ENCODE data around the gene ZNF385D. TPM values are rescaled to one million over a fixed set of nuclear protein-coding genes. Genes with fewer than 3 reads are reported as not detected.

Gene ZNF385D
- total and polyA plus RNA-seq, 4 donors = 0.08 to 0.50 (median 0.09) TPM

- Histone ChIP-seq H3K4me1 (ENCODE audit: control insufficient read depth in 4 of 4, insufficient read depth in 4 of 4, low read length in 3 of 4) (peaks cover 0 to 5% (median 2%) of the 10 kb centered on the region in 4 donors), H3K27ac (ENCODE audit: low read depth in 1 of 2, low read length in 2 of 2) (no peak overlapping the region), H3K27me3 (ENCODE audit: control insufficient read depth in 4 of 4, insufficient read depth in 4 of 4, low read length in 3 of 4) (no peaks in the 10 kb centered on the region), H3K36me3 (ENCODE audit: control insufficient read depth in 4 of 4, insufficient read depth in 3 of 4, low read depth in 1 of 4, low read length in 3 of 4) (no peaks in the 10 kb centered on the region), H3K9me3 (ENCODE audit: control insufficient read depth in 4 of 4, low read length in 3 of 4) (no peaks in the 10 kb centered on the region), H3K4me3 (ENCODE audit: low read depth in 1 of 3, low read length in 3 of 3) (no peak overlapping the region), H3K9ac (ENCODE audit: low read depth in 1 of 2, low read length in 2 of 2) (no peak overlapping the region)
- 70% methylated on average over 8 of the region's 8 CpGs for WGBS
- TF ChIP-seq JUND (IDR thresholded peaks at IDR 0.05) = no peak
- TF ChIP-seq RXRA (IDR thresholded peaks at IDR 0.05) = no peak
- TF ChIP-seq CTCF (IDR thresholded peaks at IDR 0.05; ENCODE audit: low read depth, low read length, missing input control) = no peak
- TF ChIP-seq HNF4G (IDR thresholded peaks at IDR 0.05) = no peak
- TF ChIP-seq SP1 (IDR thresholded peaks at IDR 0.05) = no peak
- no peak for TF ChIP-seq NR2F2 (IDR thresholded peaks at IDR 0.05)
- TF ChIP-seq FOXA1 (IDR thresholded peaks at IDR 0.05) = no peak
- no peak for TF ChIP-seq YY1 (IDR thresholded peaks at IDR 0.05)
- DNase-seq (ENCODE audit: low spot score) = no peak
Measured at GRCh38 chr3:21620511-21621155, 130.4 kb downstream of the ZNF385D start.

- H3K9ac ChIP-seq (ENCODE audit: low read depth in 1 of 2, low read length in 2 of 2) = no peak overlapping the region
- no peak overlapping the region for H3K4me3 ChIP-seq (ENCODE audit: low read depth in 1 of 3, low read length in 3 of 3)
- no peaks in the 10 kb centered on the region for H3K27me3 ChIP-seq (ENCODE audit: control insufficient read depth in 4 of 4, insufficient read depth in 4 of 4, low read length in 3 of 4)
- WGBS = 67% methylated on average over 2 of the region's 2 CpGs
- no peaks in the 10 kb centered on the region for H3K36me3 ChIP-seq (ENCODE audit: control insufficient read depth in 4 of 4, insufficient read depth in 3 of 4, low read depth in 1 of 4, low read length in 3 of 4)
- TF ChIP-seq YY1 (IDR thresholded peaks at IDR 0.05) (no peak), HNF4G (IDR thresholded peaks at IDR 0.05) (no peak), CTCF (IDR thresholded peaks at IDR 0.05; ENCODE audit: low read depth, low read length, missing input control) (no peak)
- TF ChIP-seq, protein P1, sequence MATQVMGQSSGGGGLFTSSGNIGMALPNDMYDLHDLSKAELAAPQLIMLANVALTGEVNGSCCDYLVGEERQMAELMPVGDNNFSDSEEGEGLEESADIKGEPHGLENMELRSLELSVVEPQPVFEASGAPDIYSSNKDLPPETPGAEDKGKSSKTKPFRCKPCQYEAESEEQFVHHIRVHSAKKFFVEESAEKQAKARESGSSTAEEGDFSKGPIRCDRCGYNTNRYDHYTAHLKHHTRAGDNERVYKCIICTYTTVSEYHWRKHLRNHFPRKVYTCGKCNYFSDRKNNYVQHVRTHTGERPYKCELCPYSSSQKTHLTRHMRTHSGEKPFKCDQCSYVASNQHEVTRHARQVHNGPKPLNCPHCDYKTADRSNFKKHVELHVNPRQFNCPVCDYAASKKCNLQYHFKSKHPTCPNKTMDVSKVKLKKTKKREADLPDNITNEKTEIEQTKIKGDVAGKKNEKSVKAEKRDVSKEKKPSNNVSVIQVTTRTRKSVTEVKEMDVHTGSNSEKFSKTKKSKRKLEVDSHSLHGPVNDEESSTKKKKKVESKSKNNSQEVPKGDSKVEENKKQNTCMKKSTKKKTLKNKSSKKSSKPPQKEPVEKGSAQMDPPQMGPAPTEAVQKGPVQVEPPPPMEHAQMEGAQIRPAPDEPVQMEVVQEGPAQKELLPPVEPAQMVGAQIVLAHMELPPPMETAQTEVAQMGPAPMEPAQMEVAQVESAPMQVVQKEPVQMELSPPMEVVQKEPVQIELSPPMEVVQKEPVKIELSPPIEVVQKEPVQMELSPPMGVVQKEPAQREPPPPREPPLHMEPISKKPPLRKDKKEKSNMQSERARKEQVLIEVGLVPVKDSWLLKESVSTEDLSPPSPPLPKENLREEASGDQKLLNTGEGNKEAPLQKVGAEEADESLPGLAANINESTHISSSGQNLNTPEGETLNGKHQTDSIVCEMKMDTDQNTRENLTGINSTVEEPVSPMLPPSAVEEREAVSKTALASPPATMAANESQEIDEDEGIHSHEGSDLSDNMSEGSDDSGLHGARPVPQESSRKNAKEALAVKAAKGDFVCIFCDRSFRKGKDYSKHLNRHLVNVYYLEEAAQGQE (IDR thresholded peaks at IDR 0.05) = no peak
- DNase-seq (ENCODE audit: low spot score) = no peak
- H3K4me1 ChIP-seq (ENCODE audit: control insufficient read depth in 4 of 4, insufficient read depth in 4 of 4, low read length in 3 of 4) = peaks cover 0 to 5% (median 2%) of the 10 kb centered on the region in 4 donors
- H3K27ac ChIP-seq (ENCODE audit: low read depth in 1 of 2, low read length in 2 of 2) = no peak overlapping the region
- H3K9me3 ChIP-seq (ENCODE audit: control insufficient read depth in 4 of 4, low read length in 3 of 4) = no peaks in the 10 kb centered on the region
Measured at GRCh38 chr3:21618695-21619094, 132.3 kb downstream of the ZNF385D start.

Data from liver (tissue), 9 donors.